ENCODE data around the gene LCN9. TPM values are rescaled to one million over a fixed set of nuclear protein-coding genes. Genes with fewer than 3 reads are reported as not detected.

The LCN9 gene
- total and polyA plus RNA-seq, 9 of the 15 experiments (the other 6 are each of a cell fraction or from before 2014, with no cell fraction given), result not detected

DNA sequence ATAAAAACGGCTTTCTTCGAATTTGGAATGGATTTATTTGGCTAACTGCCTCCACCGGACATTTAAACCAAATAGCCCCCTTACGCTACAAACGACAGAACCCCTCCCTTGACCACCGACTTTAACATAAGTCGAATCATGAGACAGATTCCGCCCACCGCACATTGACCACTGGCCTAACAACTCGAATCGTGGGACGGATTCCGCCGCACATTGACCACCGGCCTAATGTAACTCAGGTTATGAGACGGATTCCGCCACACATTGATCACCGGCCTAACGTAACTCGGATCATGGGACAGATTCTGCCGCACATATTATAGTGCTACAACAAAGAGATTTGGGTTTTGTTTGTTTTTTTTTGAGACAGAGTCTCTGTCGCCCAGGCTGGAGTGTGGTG lies 2.7 kb upstream of the LCN9 start:
- TF ChIP-seq ARID1B (IDR thresholded peaks at IDR 0.05) (no peak), ZNF280A (IDR thresholded peaks at IDR 0.05; ENCODE audit: low read depth, partially characterized antibody) (no peak), PREB (CRISPR knock-in tag; IDR thresholded peaks at IDR 0.05) (no peak), ZNF133 (CRISPR knock-in tag; IDR thresholded peaks at IDR 0.05) (no peak), BHLHE40 (IDR thresholded peaks at IDR 0.05; ENCODE audit: low read length) (no peak), PCBP1 (IDR thresholded peaks at IDR 0.05; ENCODE audit: low read depth, low read length, poor library complexity, severe bottlenecking) (no peak)
- TF ChIP-seq, protein P1, sequence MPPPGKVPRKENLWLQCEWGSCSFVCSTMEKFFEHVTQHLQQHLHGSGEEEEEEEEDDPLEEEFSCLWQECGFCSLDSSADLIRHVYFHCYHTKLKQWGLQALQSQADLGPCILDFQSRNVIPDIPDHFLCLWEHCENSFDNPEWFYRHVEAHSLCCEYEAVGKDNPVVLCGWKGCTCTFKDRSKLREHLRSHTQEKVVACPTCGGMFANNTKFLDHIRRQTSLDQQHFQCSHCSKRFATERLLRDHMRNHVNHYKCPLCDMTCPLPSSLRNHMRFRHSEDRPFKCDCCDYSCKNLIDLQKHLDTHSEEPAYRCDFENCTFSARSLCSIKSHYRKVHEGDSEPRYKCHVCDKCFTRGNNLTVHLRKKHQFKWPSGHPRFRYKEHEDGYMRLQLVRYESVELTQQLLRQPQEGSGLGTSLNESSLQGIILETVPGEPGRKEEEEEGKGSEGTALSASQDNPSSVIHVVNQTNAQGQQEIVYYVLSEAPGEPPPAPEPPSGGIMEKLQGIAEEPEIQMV (tag; conservative IDR thresholded peaks at IDR 0.05; ENCODE audit: low read depth), result no peak
- TF ChIP-seq, protein P2, sequence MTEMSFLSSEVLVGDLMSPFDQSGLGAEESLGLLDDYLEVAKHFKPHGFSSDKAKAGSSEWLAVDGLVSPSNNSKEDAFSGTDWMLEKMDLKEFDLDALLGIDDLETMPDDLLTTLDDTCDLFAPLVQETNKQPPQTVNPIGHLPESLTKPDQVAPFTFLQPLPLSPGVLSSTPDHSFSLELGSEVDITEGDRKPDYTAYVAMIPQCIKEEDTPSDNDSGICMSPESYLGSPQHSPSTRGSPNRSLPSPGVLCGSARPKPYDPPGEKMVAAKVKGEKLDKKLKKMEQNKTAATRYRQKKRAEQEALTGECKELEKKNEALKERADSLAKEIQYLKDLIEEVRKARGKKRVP (CRISPR knock-in tag; IDR thresholded peaks at IDR 0.05), result no peak
- Histone ChIP-seq H2AFZ (ENCODE audit: low read depth, low read length) (no peak overlapping the region), H3K27me3 (ENCODE audit: control insufficient read depth in 2 of 2, insufficient read depth in 2 of 2, low read length in 2 of 2) (peaks cover 45 to 86% of the 10 kb centered on the region in 2 experiments), H3K9me1 (ENCODE audit: control insufficient read depth, insufficient read depth, low read length) (no peaks in the 10 kb centered on the region), H3K27ac (ENCODE audit: extremely low read depth, low read depth, low read length) (no peak overlapping the region), H3K9me3 (replicated peaks; ENCODE audit: control insufficient read depth, insufficient read depth, low read depth, low read length) (no peaks in the 10 kb centered on the region), H3K4me2 (ENCODE audit: insufficient read depth, low read length) (no peak overlapping the region), H3K79me2 (ENCODE audit: control insufficient read depth, insufficient read depth, low read length) (no peaks in the 10 kb centered on the region), H4K20me1 (replicated peaks; ENCODE audit: control insufficient read depth, insufficient read depth, low read length) (peaks cover 3% of the 10 kb centered on the region), H3K4me1 (replicated peaks in 1 of 2; ENCODE audit: control insufficient read depth in 2 of 2, insufficient read depth in 2 of 2, low read length in 2 of 2) (no peaks in the 10 kb centered on the region), H3K36me3 (ENCODE audit: control insufficient read depth, insufficient read depth, low read length) (no peaks in the 10 kb centered on the region), H3K9ac (ENCODE audit: insufficient read depth in 1 of 2, low read depth in 2 of 2, low read length in 2 of 2) (no peak overlapping the region), H3K4me3 (no peak overlapping the region)
- DNase-seq (ENCODE audit: extremely low read depth in 1 of 4, low spot score in 3 of 4) (no peak), ATAC-seq (no peak), FAIRE-seq (no peak)
- ChIA-PET CTCF (ENCODE audit: low intra/inter-chr PET ratio) (no interaction called here), POLR2A (interaction anchor here (0.6 kb wide), 1 partner anchor 538 kb away, joined by 3 read pairs; no protein-coding TSS in a partner anchor)
- WGBS (ENCODE audit: insufficient coverage, low coverage, missing lambda C conversion rate), result 32% methylated on average over 22 of the region's 22 CpGs
- intact Hi-C loops (cut with micrococcal nuclease) (no loop called here), in situ Hi-C loops (cut with MboI) (no loop called here)
- no TSS peak for BruUV-seq (replicated peaks)

Data from K562 (cell line).